KOPT-K1 (cell line): Measurements from ENCODE around the gene PPIP5K2.

Source experiments
- H3K27ac ChIP-seq: fragments of 200-600 bp; sonication (generic); 2 replicates; pipeline ENCODE4 v1.5.1; 2016; ENCODE audit warnings: antibody characterized with exemption, mild to moderate bottlenecking, low read depth, low read length; ENCODE audit not compliant: poor library complexity, severe bottlenecking
- H3K36me3 ChIP-seq: fragments of 200-600 bp; sonication (generic); 2 replicates; pipeline ENCODE4 v1.5.1; 2017; ENCODE audit warnings: antibody characterized with exemption, mild to moderate bottlenecking, low read length, moderate library complexity; ENCODE audit not compliant: insufficient read depth
- H3K9me3 ChIP-seq: fragments of 200-600 bp; sonication (generic); 2 replicates; pipeline ENCODE4 v1.5.1; 2017; ENCODE audit warnings: antibody characterized with exemption, low read length, mild to moderate bottlenecking; ENCODE audit not compliant: insufficient read depth, poor library complexity, severe bottlenecking

The PPIP5K2 gene

GRCh38 chr5:103232393-103232999 lies 112.4 kb downstream of the PPIP5K2 start:
- Histone ChIP-seq H3K36me3 (no peaks in the 10 kb centered on the region), H3K9me3 (no peaks in the 10 kb centered on the region)

GRCh38 chr5:103234239-103234975 lies 114.3 kb downstream of the PPIP5K2 start:
- Histone ChIP-seq H3K27ac (no peak overlapping the region), H3K9me3 (peaks cover 7% of the 10 kb centered on the region), H3K36me3 (no peaks in the 10 kb centered on the region)

More at GRCh38 chr5:103232393-103232999, 112.4 kb downstream of the PPIP5K2 start:
- H3K27ac ChIP-seq = no peak overlapping the region

- Histone ChIP-seq H3K9me3 (peaks cover 15% of the 10 kb centered on the region), H3K27ac (no peak overlapping the region), H3K36me3 (no peaks in the 10 kb centered on the region)
Measured at GRCh38 chr5:103235891-103236290, 115.8 kb downstream of the PPIP5K2 start.

- Histone ChIP-seq H3K9me3 (peaks cover 15% of the 10 kb centered on the region), H3K27ac (no peak overlapping the region), H3K36me3 (no peaks in the 10 kb centered on the region)
Measured at GRCh38 chr5:103237778-103238177, 117.7 kb downstream of the PPIP5K2 start.

GRCh38 chr5:103243665-103244064 lies 123.6 kb downstream of the PPIP5K2 start:
- Histone ChIP-seq H3K9me3 (peaks cover 15% of the 10 kb centered on the region), H3K36me3 (no peaks in the 10 kb centered on the region), H3K27ac (no peak overlapping the region)

- H3K27ac ChIP-seq = no peak overlapping the region
- H3K9me3 ChIP-seq = peaks cover 8% of the 10 kb centered on the region
- no peaks in the 10 kb centered on the region for H3K36me3 ChIP-seq
Measured at GRCh38 chr5:103244398-103244797, 124.3 kb downstream of the PPIP5K2 start.

- Histone ChIP-seq H3K9me3 (no peaks in the 10 kb centered on the region), H3K36me3 (no peaks in the 10 kb centered on the region), H3K27ac (no peak overlapping the region)
Measured at GRCh38 chr5:103245761-103246160, 125.7 kb downstream of the PPIP5K2 start.

GRCh38 chr5:103247118-103247517 lies 127.0 kb downstream of the PPIP5K2 start:
- no peak overlapping the region for H3K27ac ChIP-seq
- no peaks in the 10 kb centered on the region for H3K9me3 ChIP-seq
- no peaks in the 10 kb centered on the region for H3K36me3 ChIP-seq

GRCh38 chr5:103249068-103249467 lies 129.0 kb downstream of the PPIP5K2 start:
- Histone ChIP-seq H3K9me3 (no peaks in the 10 kb centered on the region), H3K36me3 (no peaks in the 10 kb centered on the region), H3K27ac (no peak overlapping the region)

GRCh38 chr5:103254921-103255320 lies 134.8 kb downstream of the PPIP5K2 start:
- H3K36me3 ChIP-seq = no peaks in the 10 kb centered on the region
- no peak overlapping the region for H3K27ac ChIP-seq
- no peaks in the 10 kb centered on the region for H3K9me3 ChIP-seq

- Histone ChIP-seq H3K9me3 (no peaks in the 10 kb centered on the region), H3K27ac (no peak overlapping the region), H3K36me3 (no peaks in the 10 kb centered on the region)
Measured at GRCh38 chr5:103255691-103256090, 135.6 kb downstream of the PPIP5K2 start.

- H3K36me3 ChIP-seq = no peaks in the 10 kb centered on the region
- no peaks in the 10 kb centered on the region for H3K9me3 ChIP-seq
- H3K27ac ChIP-seq = no peak overlapping the region
Measured at GRCh38 chr5:103256178-103256577, 136.1 kb downstream of the PPIP5K2 start.

- Histone ChIP-seq H3K36me3 (no peaks in the 10 kb centered on the region), H3K9me3 (no peaks in the 10 kb centered on the region), H3K27ac (peak within 1 kb of the TSS; percentile 71)
Measured at GRCh38 chr5:103258368-103258956, 138.4 kb downstream of the PPIP5K2 start, which contains the start of gene MACIR. Gene MACIR (plus strand): TSS chr5:103258763. CDS start chr5:103275920, 17,157 bp downstream.

GRCh38 chr5:103258957-103259704 lies 139.0 kb downstream of the PPIP5K2 start:
- H3K27ac ChIP-seq = peak overlapping the region; percentile 71
- no peaks in the 10 kb centered on the region for H3K9me3 ChIP-seq
- no peaks in the 10 kb centered on the region for H3K36me3 ChIP-seq
